Activated naive CD8-positive, alpha-beta T cell treated with anti-CD3 and anti-CD28 coated beads for 36 hours (primary cell): ENCODE measurements around the gene TMEM253. TPM values are rescaled to one million over a fixed set of nuclear protein-coding genes. Genes with fewer than 3 reads are reported as not detected.
A peak's percentile ranks its signal among the peaks of the same experiment; 100 is the strongest.

Source experiments
- DNase-seq: peaks from one replicate; pipeline ENCODE4 v3.0.0; 2021
- H3K27ac Mint-ChIP-seq: one replicate; pipeline ENCODE4 v1.8.0; 2022; ENCODE audit warnings: mild to moderate bottlenecking, moderate library complexity, mixed read lengths
- H3K27me3 Mint-ChIP-seq: one replicate; pipeline ENCODE4 v1.8.0; 2022; ENCODE audit warnings: mild to moderate bottlenecking, mixed read lengths
- H3K36me3 Mint-ChIP-seq: one replicate; pipeline ENCODE4 v1.8.0; 2021; ENCODE audit warnings: mild to moderate bottlenecking, mixed read lengths
- H3K4me1 Mint-ChIP-seq: one replicate; pipeline ENCODE4 v1.8.0; 2021; ENCODE audit warnings: mixed read lengths
- H3K4me3 Mint-ChIP-seq: one replicate; pipeline ENCODE4 v1.8.0; 2022; ENCODE audit warnings: mild to moderate bottlenecking, moderate library complexity, mixed read lengths
- H3K9me3 Mint-ChIP-seq: one replicate; pipeline ENCODE4 v1.8.0; 2022; ENCODE audit warnings: mixed read lengths
- total RNA-seq, 2 experiments: library from RNA; stranded (reverse); gene quantifications; one replicate each; pipeline ENCODE4 v1.2.3, GENCODE V29; 2021

The TMEM253 gene
- total RNA-seq, 2 experiments from 2014 or later: not detected

DNA sequence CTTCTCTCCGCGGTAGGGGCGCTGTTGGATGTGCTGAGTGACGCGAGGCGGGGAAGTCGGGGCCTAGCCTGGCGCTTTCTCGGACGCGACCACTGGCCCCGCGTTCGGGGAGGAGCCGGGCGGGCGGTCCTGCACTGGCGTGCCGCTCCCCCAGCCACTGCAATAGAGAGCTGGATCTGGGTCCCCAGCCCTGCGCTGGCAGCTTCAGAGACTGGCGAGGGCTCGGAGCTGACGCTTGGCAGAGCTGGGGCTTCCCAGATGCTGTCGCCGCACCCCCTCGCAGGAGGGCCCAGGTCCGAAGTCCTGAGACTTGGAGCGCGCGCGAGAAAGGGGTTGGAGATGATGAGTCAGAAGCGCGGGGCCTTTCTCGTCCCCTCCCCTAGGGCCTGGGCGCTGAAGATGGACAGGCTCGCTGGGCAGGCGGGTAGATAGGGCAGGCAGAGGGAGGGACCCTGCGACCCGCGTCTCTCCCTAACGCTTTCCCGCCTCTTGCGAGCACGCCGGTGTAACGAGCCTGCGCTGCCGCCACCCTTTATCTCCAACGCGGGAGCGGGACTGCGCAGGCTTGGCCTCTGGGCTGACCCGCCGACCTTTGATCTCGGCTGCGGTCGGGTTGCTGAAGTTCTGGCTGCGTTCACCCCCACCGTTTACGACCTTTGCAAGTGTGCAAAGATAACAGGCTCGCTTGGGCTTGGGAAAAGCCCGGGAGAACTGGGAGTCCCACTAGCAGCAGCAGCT lies 3.0 kb downstream of the TMEM253 start:
- Mint-ChIP-seq H3K36me3 (no peaks in the 10 kb centered on the region), H3K27ac (peak overlapping the region; percentile 90), H3K4me1 (peaks cover 34% of the 10 kb centered on the region)

DNA sequence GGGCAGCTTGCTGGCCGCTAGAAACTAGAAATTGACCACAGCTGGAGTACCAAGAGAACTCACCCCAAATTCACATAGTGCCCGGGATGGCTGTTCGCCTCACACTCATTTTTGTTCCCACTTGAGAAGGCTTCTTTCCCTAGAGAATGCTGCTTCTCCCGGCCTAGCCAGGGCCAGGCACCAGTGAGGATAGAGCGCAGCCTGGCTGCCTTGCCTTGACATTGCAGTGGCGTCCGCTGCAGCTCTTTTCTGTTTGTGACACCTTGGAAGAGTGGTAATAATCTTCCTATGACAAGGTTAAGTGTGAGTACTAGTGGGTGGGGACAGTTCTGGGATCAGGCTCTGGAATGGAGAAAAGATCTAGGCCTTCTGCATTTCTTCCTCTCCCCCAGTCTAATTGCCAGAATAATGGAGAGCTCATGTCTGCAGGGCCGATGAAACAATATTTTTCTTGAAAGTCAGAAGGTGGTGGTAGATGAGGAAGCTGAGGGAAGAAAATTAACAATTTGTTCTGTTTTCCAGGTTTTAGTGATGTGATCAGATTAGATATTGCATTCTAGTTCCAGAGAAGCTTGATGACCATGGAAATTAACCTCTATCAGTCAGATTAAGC lies 3.7 kb downstream of the TMEM253 start:
- peak overlapping the region; percentile 96 for H3K4me3 Mint-ChIP-seq
- H3K27ac Mint-ChIP-seq: peak overlapping the region; percentile 90
- DNase-seq: peak; percentile 64
- H3K9me3 Mint-ChIP-seq: no peaks in the 10 kb centered on the region
- no peaks in the 10 kb centered on the region for H3K27me3 Mint-ChIP-seq
- H3K4me1 Mint-ChIP-seq: peaks cover 29% of the 10 kb centered on the region
- H3K36me3 Mint-ChIP-seq: no peaks in the 10 kb centered on the region

More for the DNA sequence above, 3.0 kb downstream of the TMEM253 start:
- Mint-ChIP-seq H3K9me3 (no peaks in the 10 kb centered on the region), H3K4me3 (peak overlapping the region; percentile 96), H3K27me3 (no peaks in the 10 kb centered on the region)
- DNase-seq: peak; percentile 93

DNA sequence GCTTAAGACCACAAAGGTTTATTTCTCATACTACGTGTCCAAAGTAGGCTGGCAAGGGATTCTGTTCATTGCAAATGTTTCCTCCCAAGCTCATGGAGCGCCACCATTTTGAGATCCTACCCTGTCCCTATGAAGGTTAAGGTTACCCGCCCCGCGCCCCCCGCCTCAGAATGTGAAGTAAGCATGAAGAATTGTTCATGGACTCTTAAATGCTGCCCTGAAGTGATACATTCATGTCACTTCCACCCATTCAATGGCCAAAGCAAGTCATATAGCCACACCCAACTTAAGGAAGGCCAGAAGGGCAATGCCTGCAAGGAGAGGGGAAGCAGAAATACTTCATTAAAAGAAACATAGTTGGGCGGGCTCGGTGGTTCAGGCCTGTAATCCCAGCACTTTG lies 4.2 kb downstream of the TMEM253 start:
- peak overlapping the region; percentile 96 for H3K4me3 Mint-ChIP-seq
- no peaks in the 10 kb centered on the region for H3K36me3 Mint-ChIP-seq
- H3K27ac Mint-ChIP-seq: no peak overlapping the region
- H3K9me3 Mint-ChIP-seq: no peaks in the 10 kb centered on the region
- no peaks in the 10 kb centered on the region for H3K27me3 Mint-ChIP-seq
- DNase-seq: no peak
- peaks cover 27% of the 10 kb centered on the region for H3K4me1 Mint-ChIP-seq

DNA sequence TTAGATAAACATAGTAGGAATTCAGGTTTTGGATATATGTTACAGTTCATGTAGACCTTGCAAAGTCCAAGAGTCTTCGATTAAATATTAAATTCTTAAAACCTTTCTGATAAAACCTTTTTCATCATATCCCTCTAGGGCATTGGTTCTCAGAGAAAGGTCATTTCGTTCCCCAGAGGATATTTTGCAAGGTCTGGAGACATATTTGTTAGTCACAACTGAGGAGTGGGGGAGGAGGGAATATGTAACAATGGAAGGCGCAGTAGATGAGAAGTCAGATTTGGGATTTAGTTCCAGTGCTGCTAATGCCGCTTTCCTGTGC lies 5.3 kb downstream of the TMEM253 start:
- Mint-ChIP-seq H3K27me3 (no peaks in the 10 kb centered on the region), H3K9me3 (no peaks in the 10 kb centered on the region), H3K36me3 (no peaks in the 10 kb centered on the region), H3K4me3 (no peak overlapping the region), H3K27ac (no peak overlapping the region), H3K4me1 (peaks cover 27% of the 10 kb centered on the region)
- DNase-seq: no peak

DNA sequence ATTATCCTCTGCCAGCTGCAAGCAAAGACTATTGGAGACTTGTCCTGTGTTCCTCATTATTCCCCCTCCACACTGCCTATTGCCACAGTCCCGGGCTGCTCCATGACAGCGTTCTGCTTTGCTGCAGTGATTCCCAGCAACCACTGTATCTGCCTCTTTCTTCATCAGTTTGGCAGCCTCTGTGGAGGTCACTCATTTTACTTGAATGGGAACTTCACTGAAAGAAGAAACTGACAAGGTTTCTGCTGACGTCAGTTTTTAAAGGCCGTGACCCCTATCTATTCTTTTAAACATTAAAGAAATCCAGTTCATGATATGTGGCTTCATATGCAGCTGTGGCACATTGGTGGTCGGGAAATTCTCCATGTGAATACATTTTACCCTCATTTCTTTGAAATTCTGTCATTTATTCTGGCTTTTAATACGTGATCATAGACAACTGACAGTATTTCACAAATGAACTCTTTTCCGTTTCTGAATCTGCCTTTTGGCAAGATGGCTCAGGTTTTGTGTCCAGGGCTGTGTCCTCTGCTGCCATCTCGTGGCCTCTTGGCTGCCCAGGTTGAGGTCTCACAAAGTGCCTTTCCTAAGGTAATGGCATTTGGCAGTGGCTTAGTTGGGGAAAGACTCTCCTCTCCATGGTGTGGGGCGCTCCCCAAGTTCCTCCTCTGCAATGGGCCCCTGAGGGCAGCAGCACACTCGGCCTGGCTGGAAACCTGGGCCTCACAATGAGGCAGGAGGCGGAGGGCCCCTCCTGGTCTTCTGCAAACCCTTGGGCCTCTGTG lies 5.8 kb downstream of the TMEM253 start:
- Mint-ChIP-seq H3K4me1 (peaks cover 24% of the 10 kb centered on the region), H3K36me3 (no peaks in the 10 kb centered on the region), H3K27ac (no peak overlapping the region), H3K9me3 (no peaks in the 10 kb centered on the region), H3K4me3 (no peak overlapping the region), H3K27me3 (no peaks in the 10 kb centered on the region)
- peak; percentile 76 for DNase-seq

DNA sequence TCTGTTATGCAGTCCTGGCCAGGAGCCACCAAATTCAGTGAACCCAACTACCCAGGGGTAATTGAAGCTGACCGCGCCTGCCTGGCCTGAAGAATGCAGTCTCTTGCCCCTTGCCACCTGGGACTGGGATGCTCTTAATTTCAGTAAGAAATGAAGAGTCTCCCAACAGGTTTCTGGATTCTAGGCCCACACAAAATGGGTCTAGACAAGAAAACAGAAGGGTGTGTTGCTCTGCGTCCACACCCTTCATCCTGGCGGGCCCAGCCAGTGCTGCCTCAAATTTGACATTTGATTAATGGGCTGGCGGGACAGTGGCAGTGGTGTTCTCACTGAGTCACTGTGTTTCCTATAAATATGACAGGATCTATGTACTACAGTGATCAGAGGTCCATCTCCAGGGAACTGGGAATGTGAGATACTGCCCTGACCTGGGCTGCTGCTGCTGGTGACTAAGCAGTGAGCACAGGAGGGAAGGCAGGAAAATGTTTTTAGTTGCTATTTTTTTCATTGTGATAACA lies 6.5 kb downstream of the TMEM253 start:
- Mint-ChIP-seq H3K4me1 (peaks cover 18% of the 10 kb centered on the region), H3K4me3 (no peak overlapping the region), H3K36me3 (no peaks in the 10 kb centered on the region), H3K27me3 (no peaks in the 10 kb centered on the region), H3K27ac (no peak overlapping the region), H3K9me3 (no peaks in the 10 kb centered on the region)
- no peak for DNase-seq

DNA sequence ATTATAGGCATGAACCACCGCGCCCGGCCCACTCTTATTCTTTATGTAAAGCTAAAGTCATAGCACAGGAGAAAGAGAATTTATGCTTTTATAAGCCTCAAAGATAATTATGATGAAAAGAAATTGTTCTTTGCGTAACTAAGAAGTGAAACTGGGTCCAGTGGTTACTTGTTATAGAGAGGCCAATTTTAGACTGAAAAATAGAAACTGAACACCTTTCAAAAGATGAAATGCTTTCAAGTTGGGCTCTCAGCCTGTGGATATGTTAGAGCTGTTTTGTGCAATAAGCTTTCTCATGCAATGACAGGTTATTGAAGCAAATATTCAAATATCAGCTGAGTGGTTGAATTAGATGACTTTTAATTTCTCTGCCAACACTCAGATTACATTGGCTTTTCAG lies 7.9 kb downstream of the TMEM253 start:
- Mint-ChIP-seq H3K4me1 (peaks cover 13% of the 10 kb centered on the region), H3K4me3 (no peak overlapping the region)

DNA sequence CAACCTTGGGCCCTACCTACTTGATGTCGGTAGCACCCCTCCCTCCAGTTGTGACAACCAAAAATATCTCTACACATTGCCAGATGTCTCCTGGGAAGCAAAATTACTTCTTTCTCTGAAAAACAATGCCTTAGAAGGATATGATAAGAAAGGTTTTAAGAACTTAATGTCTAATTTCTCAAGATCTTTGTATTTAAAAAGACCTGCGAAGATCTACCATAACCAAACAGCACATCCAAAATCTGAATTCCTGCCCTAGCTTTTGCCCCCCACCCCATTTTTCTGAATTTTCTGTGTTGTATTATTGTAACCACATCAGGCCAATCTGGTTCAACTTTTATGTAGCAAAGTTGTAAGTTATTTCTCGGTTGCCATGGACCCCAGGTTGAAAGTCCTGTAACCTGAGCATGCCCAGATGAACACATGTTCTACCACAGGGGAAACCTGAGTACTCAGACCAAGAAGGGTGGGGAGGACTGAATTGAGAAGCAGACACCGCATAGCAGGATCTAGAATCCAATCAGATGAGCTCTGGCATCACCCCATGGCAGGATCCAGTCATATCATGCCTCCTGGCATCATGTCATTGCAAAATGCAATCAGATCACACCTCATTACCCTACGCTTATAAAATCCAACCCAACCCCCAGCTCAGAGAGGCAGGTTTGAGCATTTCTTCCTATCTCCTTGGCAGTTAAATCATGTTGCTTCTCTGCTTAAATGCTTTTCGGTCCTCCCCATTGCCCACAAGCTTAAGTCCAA lies 8.7 kb downstream of the TMEM253 start:
- no peak for DNase-seq
- no peak overlapping the region for H3K4me3 Mint-ChIP-seq

More for the DNA sequence above, 7.9 kb downstream of the TMEM253 start:
- no peaks in the 10 kb centered on the region for H3K27me3 Mint-ChIP-seq
- no peaks in the 10 kb centered on the region for H3K36me3 Mint-ChIP-seq
- no peak for DNase-seq
- H3K27ac Mint-ChIP-seq: no peak overlapping the region
- H3K9me3 Mint-ChIP-seq: no peaks in the 10 kb centered on the region

DNA sequence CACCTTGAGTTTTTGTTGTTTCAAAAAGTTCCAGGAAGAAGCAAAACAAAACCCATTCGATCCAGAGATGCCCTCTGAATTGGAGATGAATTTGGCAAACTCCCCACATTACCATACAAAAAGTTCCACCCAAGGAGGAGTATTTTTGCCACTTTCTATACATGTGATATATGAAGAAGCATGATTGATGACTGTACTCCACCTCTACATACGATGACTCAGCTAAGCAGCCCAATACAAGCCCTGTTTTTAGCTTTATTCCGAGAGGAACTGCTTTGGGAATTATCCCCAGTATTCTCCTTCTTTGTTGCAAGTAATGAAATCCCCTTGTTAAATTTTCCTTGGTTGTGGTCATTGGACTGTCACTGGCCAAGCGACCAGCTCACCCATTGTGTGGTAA lies 11.4 kb downstream of the TMEM253 start:
- no peak for DNase-seq
- H3K27me3 Mint-ChIP-seq: no peaks in the 10 kb centered on the region
- H3K9me3 Mint-ChIP-seq: no peaks in the 10 kb centered on the region
- no peak overlapping the region for H3K4me3 Mint-ChIP-seq
- H3K4me1 Mint-ChIP-seq: no peaks in the 10 kb centered on the region
- no peaks in the 10 kb centered on the region for H3K36me3 Mint-ChIP-seq
- no peak overlapping the region for H3K27ac Mint-ChIP-seq

More for the DNA sequence above, 8.7 kb downstream of the TMEM253 start:
- Mint-ChIP-seq H3K4me1 (peaks cover 10% of the 10 kb centered on the region), H3K27ac (no peak overlapping the region), H3K36me3 (no peaks in the 10 kb centered on the region), H3K9me3 (no peaks in the 10 kb centered on the region), H3K27me3 (no peaks in the 10 kb centered on the region)

DNA sequence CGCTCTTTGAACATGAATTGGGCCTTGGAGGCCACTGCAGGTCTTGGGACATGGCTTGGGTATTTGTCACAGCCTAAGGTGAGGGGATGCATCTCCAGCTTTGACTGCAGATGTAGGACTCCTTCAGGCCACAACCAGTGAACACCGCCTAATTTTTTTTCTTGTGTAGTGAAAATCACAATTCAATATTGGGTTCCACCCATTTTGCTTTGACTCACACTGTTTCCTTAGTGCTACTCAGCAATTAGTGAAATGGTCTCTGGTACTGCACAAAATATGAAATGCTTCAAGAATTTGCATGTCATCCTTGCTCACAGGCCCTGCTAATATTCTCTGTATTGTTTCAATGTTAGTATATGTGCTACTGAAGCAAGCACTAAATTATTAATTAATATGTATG lies 12.5 kb downstream of the TMEM253 start:
- Mint-ChIP-seq H3K4me1 (no peaks in the 10 kb centered on the region), H3K27ac (no peak overlapping the region), H3K9me3 (no peaks in the 10 kb centered on the region), H3K4me3 (no peak overlapping the region), H3K36me3 (no peaks in the 10 kb centered on the region), H3K27me3 (peaks cover 1% of the 10 kb centered on the region)
- no peak for DNase-seq

DNA sequence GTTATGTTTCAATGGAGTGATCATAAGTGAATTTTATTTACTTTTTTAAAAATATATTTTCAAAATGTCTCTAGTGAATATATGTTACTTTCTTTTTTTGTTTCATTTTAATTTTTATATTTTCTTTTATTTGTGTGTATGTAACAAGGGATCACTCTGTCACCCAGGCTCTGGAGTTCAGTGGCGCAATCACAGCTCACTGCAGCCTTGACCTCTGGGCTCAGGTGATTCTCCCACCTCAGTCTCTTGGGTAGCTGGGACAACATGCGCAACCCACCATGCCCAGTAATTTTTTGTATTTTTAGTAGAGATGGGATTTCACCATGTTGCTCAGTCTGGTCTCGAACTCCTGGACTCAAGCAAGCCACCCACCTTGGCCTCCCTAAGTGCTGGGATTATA lies 18.1 kb downstream of the TMEM253 start:
- Mint-ChIP-seq H3K9me3 (no peaks in the 10 kb centered on the region), H3K27ac (no peak overlapping the region), H3K4me3 (no peak overlapping the region), H3K36me3 (no peaks in the 10 kb centered on the region), H3K4me1 (no peaks in the 10 kb centered on the region), H3K27me3 (peaks cover 8% of the 10 kb centered on the region)
- DNase-seq: no peak

DNA sequence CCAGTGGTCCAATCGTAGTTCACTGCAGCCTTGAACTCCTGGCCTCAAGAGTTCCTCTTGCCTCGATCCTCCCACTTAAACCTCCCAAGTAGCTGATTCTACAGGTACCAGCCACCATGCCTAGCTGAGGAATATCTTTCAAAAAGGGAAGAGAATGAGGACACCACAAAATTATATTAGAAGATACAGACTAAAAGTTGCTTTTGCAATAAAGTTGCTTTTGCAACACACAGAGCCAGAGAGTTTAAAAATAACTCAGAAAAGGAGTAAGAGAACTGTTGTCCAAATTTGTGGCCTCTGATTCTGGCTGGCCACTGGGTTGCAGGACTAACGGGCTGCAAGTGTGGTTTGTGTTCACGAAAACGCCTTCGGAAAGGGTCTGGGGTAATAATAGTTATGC lies 19.8 kb downstream of the TMEM253 start:
- no peak overlapping the region for H3K27ac Mint-ChIP-seq
- H3K27me3 Mint-ChIP-seq: peaks cover 11% of the 10 kb centered on the region
- no peaks in the 10 kb centered on the region for H3K4me1 Mint-ChIP-seq
- no peak overlapping the region for H3K4me3 Mint-ChIP-seq
- H3K36me3 Mint-ChIP-seq: no peaks in the 10 kb centered on the region
- DNase-seq: no peak
- peaks cover 4% of the 10 kb centered on the region for H3K9me3 Mint-ChIP-seq

DNA sequence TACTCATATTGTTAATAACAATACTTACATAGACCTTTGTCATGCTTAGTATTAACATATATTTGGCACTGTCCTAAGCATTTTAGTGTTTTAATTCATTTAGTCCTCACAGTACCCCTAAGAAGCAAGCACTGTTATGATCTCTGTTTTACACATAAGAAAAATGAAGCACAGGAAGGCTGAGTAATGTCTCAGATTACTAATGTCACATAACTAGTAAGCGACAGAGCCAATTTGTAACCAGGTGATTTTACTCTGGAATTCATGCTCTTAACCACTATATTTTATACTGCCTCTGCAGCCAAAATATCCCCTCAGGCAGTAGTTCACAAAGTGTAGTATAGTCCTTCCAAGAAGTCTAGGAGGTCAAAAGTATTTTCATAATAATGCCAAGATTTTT lies 20.3 kb downstream of the TMEM253 start:
- peaks cover 4% of the 10 kb centered on the region for H3K9me3 Mint-ChIP-seq
- no peak overlapping the region for H3K4me3 Mint-ChIP-seq
- DNase-seq: no peak
- H3K4me1 Mint-ChIP-seq: no peaks in the 10 kb centered on the region
- no peak overlapping the region for H3K27ac Mint-ChIP-seq
- no peaks in the 10 kb centered on the region for H3K36me3 Mint-ChIP-seq
- H3K27me3 Mint-ChIP-seq: peaks cover 11% of the 10 kb centered on the region

DNA sequence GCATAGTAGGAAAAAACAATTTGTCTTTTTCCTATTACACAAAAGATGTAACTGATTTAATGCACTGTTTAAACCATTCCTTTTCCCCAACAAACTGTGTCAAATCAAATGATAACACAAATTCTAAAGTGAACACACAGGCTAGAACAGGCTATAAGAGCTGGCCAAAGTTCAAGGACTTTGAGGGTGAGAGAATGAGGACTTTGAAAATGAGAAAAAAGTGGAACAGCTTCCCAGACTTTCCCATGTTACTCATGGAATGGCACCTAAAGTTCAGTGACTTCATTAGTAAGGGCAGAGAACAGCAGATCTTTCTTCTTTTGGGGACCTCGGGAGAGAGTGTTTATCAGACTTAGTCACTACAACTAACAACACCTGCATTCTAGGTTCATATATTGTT lies 22.6 kb downstream of the TMEM253 start:
- H3K4me3 Mint-ChIP-seq: no peak overlapping the region
- no peak for DNase-seq
- no peaks in the 10 kb centered on the region for H3K36me3 Mint-ChIP-seq
- H3K4me1 Mint-ChIP-seq: no peaks in the 10 kb centered on the region
- H3K27ac Mint-ChIP-seq: no peak overlapping the region
- peaks cover 4% of the 10 kb centered on the region for H3K9me3 Mint-ChIP-seq
- peaks cover 15% of the 10 kb centered on the region for H3K27me3 Mint-ChIP-seq

DNA sequence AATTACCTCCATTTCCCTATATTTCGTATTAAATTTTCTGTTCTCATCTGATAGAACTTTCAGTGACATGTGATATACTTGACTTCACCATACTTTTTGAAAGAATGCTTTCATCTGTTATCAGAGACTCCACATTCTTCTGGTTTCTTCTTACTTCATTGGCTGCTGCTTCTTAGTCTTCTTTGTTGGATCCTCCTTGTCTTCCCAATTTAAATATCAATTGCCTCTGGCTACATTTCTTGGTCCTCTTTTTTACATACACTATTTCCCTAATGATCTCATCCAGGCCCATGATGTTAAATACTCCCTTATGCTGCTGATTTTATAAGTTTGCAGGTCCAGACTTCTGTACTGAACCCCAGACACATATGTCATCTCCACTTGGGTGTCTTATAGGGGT lies 33.0 kb downstream of the TMEM253 start:
- H3K4me1 Mint-ChIP-seq: no peaks in the 10 kb centered on the region
- H3K9me3 Mint-ChIP-seq: peaks cover 2% of the 10 kb centered on the region
- no peak for DNase-seq
- no peak overlapping the region for H3K27ac Mint-ChIP-seq
- no peaks in the 10 kb centered on the region for H3K27me3 Mint-ChIP-seq
- no peak overlapping the region for H3K4me3 Mint-ChIP-seq
- no peaks in the 10 kb centered on the region for H3K36me3 Mint-ChIP-seq
